GM21528 (cell line): ENCODE data around the gene IER5.
"Not testable (repeated sequence)": the region's sequence is repeated elsewhere in the genome, so short reads cannot be mapped to it uniquely, and the experiment has no call there.

ENCODE experiments used
- ATAC-seq: cut with Tn5 transposase; IDR thresholded peaks from one replicate; pipeline ENCODE4 v1.9.1; 2021; ENCODE audit warnings: mild to moderate bottlenecking, moderate library complexity; ENCODE audit not compliant: unreplicated experiment, low FRiP score

Gene IER5

DNA sequence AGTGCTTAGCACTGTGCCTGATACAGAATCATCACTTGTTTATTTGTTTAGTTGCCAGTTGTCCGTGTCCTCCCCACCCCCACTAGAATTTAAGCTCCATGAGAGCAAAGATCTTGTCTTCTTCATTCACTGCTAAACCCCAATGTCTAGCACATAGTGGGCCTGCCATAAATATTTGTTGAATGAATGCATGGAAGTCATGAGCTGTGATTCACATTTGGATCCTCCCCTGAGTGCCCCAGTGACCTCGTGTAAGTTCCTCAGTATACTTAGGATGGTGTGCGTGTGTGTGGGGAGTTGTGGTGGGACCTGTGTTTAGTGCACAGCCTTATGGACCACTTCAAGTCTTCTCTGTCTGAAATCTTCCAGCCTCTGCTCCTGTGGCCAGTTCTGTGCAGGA lies 23.1 kb downstream of the IER5 start:
- no peak for ATAC-seq

DNA sequence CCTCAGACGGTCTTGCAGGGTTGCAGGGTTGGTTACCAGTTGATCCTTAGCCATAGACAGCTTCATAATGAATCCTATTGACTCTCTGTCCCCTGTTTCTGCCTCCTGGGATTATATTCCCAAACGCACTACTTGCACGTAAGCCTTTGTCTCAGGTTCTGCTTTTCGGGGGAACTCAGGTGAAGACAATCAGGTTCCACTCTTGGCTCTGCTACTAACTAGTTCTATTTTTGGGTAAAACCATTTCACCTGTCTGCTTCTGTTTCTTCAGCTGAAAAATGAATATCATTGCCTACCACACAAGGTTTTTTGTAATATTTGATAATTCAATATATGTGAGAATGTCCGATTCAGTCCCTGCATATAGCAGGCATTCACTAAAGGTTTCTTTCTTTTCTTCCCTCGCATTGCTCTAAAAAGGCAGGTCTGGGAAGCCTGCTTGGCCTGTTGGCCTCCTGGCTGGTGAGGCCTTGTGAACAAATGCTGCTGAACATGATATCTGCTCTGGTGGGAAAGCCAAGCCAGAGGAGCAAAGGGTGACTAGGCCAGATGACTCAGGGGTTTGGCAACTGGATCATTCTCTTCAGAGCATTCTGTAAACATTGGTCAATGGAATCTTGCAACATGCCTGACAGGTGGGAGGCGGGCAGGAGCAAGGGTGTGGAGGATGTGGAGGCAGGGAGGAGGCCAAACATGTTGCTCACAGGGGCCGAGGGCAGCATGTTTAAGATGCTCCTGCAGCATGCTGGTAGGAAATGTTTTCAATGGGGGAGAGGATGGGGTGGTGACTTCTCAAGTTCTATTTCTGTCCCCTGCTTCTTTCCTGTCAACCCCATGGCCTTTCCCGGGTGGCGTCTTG lies 23.8 kb downstream of the IER5 start:
- no peak for ATAC-seq

DNA sequence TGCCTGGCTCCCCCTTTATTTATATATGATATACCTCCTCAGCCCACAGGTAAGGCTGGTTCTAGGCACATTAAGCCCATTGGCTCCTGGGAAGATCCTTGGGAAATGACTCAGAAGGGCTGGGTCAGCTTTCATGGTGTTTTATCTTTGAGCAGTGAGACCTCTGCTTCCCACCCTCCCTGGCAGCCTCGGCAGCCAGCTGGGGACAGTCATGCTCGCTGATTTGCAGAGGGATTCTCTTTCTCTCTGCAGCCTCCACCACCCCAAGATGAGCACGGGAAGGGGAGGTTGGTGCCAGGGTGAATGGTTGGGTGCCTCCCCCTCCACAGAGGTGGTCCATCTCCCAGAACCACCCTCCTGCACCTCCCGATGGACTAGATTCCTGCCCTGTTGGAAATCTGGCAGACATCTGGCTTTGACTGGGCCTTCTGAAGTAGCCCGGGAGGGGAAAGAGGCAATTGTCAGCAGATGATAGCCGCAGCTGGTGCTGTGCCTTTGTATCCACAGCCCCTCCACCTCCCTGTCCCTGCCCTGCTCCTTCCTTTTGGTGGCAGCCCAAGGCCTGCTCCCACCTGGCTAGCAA lies 24.6 kb downstream of the IER5 start:
- no peak for ATAC-seq

DNA sequence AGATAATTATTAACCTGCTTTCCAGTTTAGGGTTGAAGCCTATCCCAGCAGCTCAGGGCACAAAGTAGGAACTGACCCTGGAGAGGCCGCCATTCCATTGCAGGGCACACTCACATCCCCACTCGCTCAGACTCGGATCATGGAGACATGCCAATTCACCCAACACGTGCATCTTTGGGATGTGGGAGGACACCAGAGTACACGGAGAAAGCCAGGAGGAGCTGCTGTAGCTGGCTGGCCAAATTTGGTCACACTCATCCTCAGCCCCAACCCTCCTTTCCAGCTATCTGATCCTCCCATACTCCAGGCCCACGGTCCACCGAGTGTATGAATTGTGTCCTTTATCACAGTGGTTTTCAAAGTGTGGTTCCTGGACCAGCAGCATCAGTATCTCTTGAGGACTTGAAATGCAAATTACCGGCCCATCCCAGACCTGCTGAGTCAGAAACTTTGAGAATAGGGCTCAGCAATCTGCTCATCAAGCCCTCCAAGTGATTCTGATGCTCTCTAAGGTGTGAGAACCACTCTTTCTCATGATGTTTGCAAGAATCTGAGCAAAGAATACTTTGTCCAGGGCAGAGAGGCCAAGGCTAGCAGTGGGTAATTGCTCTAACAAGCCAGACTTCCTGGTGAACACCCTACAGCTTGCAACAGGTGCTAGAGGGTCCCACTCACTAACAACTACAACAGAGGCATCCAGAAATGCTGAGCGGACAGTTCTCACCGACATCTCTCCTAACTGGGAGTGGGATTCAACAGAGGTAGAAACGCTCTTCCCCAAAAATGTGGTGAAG lies 26.3 kb downstream of the IER5 start:
- ATAC-seq: no peak

DNA sequence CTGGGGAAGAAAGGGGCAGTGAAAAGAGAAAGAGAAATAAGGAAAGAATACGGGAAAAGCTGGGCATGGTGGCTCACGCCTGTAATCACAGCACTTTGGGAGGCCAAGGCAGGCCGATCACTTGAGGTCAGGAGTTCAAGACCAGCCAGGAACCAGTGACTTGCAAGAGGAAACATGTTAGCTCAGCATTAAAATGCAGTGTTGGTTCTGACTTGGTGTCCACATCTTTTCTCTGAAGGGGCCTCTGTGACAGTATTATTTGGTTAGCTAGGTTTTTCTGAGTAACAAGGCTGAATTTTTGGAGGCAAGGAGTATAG lies 26.8 kb downstream of the IER5 start:
- no peak for ATAC-seq

DNA sequence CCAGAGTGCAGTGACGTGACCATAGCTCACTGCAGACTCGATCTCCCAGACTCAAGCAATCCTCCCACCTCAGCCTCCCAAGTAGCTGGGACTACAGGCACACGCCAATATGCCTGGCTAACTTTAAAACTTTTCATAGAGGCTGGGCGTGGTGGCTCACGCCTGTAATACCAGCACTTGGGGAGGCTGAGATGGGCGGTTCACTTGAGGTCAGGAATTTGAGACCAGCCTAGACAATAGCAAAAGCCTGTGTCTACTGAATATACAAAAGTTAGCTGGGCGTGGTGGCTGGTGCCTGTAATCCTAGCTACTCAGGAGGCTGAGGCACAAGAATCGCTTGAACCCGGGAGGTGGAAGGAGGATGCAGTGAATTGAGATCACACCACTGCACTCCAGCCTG lies 27.5 kb downstream of the IER5 start:
- ATAC-seq: not testable (repeated sequence)

DNA sequence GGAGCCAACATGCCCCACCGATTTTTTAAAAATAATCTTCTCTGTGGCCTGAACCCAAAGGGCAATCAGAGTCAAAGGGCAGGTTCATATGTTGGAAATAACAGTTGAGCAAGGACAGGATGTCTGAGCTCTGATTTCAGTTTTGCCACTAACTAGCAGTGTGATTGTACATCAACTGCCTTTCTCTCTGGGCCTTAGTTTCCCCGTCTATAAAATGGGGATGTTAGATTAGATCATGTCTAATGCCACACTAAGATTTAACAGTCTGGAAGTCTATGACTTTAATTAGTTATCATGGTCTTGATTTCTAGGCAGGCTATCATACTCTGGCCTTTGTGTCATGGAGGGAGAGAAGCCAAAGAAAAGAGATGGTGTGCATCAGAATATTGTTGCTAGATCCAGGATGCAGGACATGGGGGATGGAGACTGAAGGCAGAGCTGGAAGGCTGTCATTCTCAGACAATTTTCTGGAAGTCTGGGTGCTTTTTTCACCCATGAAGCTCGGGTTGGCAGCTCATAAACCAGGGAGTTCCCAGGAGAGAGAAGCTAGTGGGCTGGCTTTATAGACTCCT lies 28.4 kb downstream of the IER5 start:
- ATAC-seq: no peak

DNA sequence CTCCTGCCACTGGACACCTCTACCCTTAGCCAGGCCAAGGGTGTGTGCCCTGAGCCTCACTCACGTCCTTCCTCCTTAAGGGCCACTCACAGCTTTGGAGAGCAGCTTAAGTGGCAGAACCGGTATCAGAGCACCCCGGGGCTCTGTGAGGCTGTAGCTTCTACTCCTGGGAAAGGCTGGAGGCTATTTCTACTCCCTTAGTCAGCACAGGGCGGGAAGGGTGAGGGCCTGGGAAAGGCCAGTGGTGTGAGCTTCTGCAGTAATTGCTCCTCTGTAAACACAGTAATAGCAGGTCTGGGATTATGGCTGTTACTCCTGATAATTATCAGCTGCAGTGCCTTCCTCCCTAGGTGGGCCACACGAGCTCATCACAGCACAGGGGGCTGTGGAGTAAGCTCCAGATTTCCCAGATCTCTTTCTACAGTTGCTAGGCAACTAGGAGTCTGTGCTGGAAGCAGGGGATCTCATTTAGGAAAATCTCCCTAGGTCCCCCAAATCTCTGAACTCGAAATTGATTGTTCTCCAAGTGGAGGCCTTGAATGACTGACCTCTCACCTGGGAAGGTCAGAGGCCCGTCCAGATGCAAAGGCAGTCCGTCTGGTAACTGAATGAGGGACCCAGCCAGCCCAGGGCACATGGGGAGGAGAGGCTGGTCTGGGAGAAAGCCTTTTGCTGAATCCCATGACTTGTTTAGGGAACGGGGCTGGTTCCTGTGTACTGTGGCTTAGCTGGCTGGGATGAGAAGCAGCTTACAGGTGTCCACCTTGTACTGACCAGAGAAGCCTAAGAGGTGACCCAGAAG lies 29.3 kb downstream of the IER5 start:
- ATAC-seq: no peak

DNA sequence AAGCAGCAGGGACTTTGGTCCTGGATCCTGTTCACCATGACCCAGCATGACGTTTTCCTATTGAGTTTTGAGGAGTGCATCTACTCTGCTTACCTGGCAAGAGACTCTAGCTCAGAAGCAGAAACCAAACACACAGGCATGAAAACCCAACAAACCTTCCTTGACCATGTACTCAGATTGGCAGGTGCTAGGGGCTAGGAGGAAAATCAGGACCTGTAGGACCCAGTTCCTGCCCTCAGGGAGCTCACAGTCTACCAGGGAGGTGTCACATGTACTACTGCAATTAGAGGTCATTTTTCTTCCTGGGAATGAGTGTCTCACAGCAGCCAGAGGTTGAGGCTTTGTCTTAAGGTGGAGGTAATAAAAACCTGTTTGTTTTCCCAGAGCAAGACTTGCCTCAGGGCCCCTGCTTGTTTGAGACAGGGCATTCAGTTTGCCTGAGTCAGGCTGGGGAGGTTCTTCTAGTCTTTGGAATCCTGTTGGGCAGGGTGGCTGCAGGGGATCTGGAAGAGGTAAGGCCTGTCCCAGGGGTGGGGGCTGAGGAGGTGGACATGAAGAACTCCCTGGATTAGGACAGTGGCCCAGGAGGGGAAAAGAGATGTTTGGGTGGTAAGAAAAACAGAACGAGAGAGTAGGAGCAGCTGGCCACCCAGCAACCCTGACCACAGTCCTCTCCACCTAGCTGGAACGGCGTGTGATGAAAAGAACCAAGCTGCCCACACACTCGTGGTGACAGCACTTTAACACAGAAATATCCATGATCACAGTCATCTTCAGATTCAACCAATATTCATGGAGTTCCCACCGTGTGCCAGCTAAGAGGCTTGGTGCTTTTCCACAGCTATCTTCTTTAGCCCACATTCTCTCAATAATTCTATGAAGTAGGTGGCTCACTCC lies 30.8 kb downstream of the IER5 start:
- no peak for ATAC-seq

DNA sequence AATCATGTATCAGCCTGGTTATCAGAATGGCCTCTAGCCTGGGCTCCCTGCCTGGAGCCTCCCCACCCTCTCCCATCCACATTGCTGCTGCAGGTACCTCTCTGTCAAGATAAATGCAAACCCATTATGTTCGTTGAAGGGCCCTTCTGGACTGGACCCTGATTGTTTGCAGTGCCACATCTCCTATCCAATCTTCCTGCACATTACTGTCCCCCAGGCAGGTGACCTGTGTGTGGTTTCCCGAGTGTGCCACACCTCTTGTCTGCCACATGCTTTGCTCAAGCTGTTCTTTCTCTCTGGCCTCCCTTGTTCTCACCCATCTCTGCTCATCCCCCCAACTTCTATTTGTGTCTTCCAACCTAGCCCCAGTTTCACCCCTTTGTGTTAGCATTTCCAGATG lies 32.4 kb downstream of the IER5 start:
- no peak for ATAC-seq

DNA sequence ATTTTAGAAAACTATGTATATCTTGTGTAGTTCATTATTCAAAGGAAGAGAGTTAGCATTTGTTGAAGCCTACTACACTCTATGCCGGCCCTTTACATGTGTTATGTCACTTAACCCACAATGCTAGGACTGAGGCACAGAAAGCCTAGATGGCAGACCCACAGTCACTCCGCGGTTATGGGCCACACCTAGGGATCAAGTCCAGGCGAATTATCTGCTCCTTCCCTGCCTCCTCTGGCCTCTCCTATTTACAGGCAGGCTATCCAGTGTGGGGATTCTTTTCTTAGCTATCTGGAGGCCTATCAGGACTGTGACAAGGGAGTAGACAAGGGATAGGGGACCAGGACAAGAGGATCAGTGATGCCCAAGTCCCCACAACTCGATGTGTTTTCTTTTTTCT lies 33.0 kb downstream of the IER5 start:
- ATAC-seq: no peak

DNA sequence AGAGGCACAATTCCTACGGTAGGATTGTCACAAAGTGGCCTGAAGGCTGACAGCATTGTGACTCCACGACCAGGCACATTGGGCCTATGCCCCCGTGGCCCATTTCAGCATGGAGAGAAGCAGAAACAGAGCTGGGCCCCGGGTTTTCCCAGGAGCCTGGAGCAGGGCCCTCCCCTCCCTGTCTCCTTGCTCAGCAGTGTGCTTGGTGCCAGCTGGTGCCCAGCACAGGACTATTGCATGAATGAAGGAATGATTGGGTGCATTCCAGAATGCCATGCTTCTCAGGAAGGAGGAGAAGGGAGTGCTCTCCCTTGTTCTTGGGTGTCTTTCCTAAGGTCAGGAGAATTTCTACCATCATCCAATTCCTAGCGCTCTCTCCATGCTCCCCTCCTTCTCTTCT lies 33.7 kb downstream of the IER5 start:
- no peak for ATAC-seq

DNA sequence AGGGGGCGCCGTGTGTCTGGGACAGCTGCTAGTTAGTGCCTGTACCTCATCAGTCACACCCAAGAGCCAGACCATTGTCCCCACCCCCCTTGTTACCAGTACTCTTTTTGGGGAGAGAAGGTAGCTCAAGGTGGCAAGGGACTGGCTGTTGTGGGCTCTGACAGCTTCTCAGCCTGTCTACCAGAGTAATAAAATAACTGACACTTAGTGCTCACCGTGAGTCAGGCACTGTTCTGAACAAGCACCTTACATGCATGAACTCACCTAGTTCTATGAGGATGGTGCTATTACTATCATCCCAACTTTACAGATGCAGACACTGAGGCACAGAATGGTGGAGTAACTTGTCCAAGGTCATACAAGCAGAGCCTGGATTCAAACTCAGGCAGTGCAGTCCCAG lies 34.7 kb downstream of the IER5 start:
- ATAC-seq: no peak

DNA sequence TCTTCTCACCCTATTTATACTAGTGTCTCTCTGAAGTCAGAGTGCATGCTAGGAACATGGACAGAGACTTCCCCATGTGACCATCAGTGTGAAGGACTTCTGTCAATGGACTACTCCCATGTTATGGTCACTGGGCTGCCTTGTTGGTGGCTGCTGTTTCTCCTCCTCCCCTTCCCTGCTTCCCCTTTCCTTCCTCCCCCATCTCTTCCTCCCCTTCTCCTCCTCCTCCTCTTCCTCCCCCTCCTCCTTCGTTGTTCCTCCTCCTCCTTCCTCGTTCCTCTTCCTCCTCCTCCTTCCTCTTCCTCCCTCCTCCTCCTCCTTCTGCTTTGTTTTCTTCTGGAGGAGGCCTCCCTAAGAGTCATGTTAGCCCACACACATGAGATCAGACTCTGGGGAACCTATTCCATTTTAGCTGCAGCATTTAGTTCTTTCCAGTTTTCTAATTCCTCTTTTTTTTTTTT lies 35.8 kb downstream of the IER5 start:
- no peak for ATAC-seq

DNA sequence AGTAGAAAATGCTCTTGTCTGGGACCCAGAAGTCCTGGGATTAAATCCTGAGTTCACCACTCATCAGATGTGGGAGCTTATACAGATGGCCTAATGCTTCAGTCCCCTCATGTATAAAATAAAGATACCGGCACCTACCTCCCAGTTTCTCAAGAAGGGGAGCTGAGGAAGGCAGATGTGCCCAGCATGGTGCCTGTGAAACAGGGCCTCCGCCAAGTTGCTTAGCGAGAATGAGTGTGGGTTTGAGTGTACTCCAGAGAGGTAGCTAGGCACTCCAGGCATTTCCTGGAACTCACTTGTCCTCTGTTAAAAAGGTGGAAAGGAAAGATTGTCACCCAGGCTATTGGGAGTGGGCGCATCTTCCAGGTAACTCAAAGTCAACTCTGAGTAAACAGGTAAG lies 37.8 kb downstream of the IER5 start:
- no peak for ATAC-seq

DNA sequence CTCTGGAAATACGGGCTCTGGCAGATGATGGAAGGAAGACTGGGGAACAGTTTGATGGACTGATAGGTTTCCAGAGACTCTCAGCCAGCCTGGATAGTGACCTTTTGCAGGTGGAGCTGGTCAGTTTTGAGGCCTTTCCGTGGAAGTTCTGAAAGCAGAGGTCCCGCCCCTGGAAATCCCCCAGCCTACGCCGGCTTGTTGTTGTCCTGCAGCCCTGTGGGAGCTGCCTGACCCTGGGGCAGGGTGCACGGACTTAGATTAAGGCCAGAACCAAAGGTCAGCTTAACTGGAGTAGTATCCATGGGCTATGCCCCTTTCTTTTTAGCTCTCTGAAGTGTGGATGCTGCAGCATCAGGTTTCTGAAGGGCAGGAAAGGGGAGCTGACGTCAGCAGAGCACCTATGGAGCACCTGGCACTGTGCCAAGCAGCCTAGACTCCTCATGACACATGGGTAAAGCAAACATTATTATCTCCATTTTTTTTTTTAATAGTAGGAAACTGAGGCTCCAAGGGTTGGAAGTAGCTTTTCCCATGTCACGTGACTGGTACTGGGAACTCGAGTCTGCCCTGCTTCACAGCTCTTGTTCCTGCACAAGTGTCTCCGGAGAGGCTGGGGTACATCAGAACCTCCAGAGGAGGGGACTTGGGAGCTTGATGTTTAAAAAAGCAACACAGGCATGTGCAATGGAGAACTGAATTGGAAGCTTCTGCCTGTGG lies 38.5 kb downstream of the IER5 start:
- no peak for ATAC-seq

DNA sequence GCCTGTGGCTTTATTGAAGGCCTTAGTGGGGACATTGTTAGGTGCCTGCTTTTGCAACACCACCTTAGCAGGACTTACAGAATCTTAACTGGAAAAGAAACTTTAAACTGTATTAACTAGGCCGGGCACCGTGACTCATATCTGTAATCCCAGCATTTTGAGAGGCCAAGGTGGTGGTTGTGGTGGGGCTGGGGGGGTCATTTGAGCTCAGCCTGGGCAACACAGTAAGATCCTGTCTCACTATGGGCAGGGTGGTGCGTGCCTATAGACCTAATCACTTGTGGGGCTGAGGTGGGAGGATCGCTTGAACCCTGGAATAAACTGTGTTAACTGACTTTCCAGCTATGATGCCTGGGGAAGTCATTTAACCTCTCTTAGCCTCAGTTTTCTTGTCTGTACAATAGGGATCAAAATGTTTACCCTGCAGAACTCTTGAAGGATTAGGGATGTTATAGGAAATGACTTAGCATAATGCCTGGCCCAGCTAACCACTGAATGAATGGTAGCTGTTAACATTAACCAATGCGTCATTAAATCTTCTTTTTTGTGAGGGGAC lies 39.5 kb downstream of the IER5 start:
- no peak for ATAC-seq
